Liver (tissue), 9 donors: ENCODE measurements around the gene APRT. TPM values are rescaled to one million over a fixed set of nuclear protein-coding genes. Genes with fewer than 3 reads are reported as not detected.

Experiments
- DNase-seq: peaks from one replicate; pipeline ENCODE4 v3.0.0-alpha.2; 2017; ENCODE audit warnings: low spot score
- H3K27ac ChIP-seq, 2 donors: one replicate each; pipeline ENCODE4 v1.7.0; 2013; ENCODE audit warnings: inconsistent platforms in 2 of 2, low read length in 2 of 2, control low read depth in 1 of 2, low read depth in 1 of 2, mild to moderate bottlenecking in 1 of 2
- H3K27me3 ChIP-seq, 4 donors: one replicate each; pipeline versions ENCODE4 v1.6.1 to v1.7.0; 2013; ENCODE audit warnings: low read length in 3 of 4, inconsistent platforms in 1 of 4, mild to moderate bottlenecking in 1 of 4, moderate library complexity in 1 of 4; ENCODE audit not compliant: control insufficient read depth in 4 of 4, insufficient read depth in 4 of 4
- H3K36me3 ChIP-seq, 4 donors: one replicate each; pipeline versions ENCODE4 v1.6.1 to v1.7.0; 2013; ENCODE audit warnings: low read length in 3 of 4, mild to moderate bottlenecking in 3 of 4, low read depth in 1 of 4, moderate library complexity in 1 of 4; ENCODE audit not compliant: control insufficient read depth in 4 of 4, insufficient read depth in 3 of 4
- H3K4me1 ChIP-seq, 4 donors: one replicate each; pipeline versions ENCODE4 v1.6.1 to v1.7.0; 2013; ENCODE audit warnings: low read length in 3 of 4, mild to moderate bottlenecking in 3 of 4, moderate library complexity in 1 of 4; ENCODE audit not compliant: control insufficient read depth in 4 of 4, insufficient read depth in 4 of 4
- H3K4me3 ChIP-seq, 3 donors: one replicate each; pipeline versions ENCODE4 v1.6.1 to v1.7.0; 2013; ENCODE audit warnings: low read length in 3 of 3, control low read depth in 1 of 3, low read depth in 1 of 3, mild to moderate bottlenecking in 1 of 3
- H3K9ac ChIP-seq, 2 donors: one replicate each; pipeline ENCODE4 v1.7.0; 2013; ENCODE audit warnings: low read length in 2 of 2, mild to moderate bottlenecking in 2 of 2, moderate library complexity in 2 of 2, control low read depth in 1 of 2, low read depth in 1 of 2
- H3K9me3 ChIP-seq, 4 donors: one replicate each; pipeline versions ENCODE4 v1.6.1 to v1.7.0; 2013; ENCODE audit warnings: low read length in 3 of 4; ENCODE audit not compliant: control insufficient read depth in 4 of 4
- EGR1 ChIP-seq, 2 donors: IDR thresholded peaks; 2 replicates each; pipeline ENCODE4 v1.6.1; 2016 to 2018; ENCODE audit warnings: antibody characterized with exemption in 2 of 2, low read depth in 2 of 2
- FOXA1 ChIP-seq: IDR thresholded peaks from 2 replicates; pipeline ENCODE4 v1.6.1; 2016; ENCODE audit warnings: antibody characterized with exemption
- GABPA ChIP-seq, 2 donors: IDR thresholded peaks in 1 of 2; conservative IDR thresholded peaks in 1 of 2; 2 replicates each; pipeline ENCODE4 v1.6.1; 2016; ENCODE audit warnings: antibody characterized with exemption in 2 of 2, mild to moderate bottlenecking in 1 of 2, moderate library complexity in 1 of 2
- HNF4A ChIP-seq, 2 donors: conservative IDR thresholded peaks; 2 replicates each; pipeline ENCODE4 v1.6.1; 2016; ENCODE audit warnings: antibody characterized with exemption in 2 of 2, mild to moderate bottlenecking in 2 of 2
- JUND ChIP-seq, 2 donors: IDR thresholded peaks; 2 replicates each; pipeline ENCODE4 v1.6.1; 2016; ENCODE audit warnings: antibody characterized with exemption in 2 of 2
- NR2F2 ChIP-seq: IDR thresholded peaks from 2 replicates; pipeline ENCODE4 v1.6.1; 2016; ENCODE audit warnings: antibody characterized with exemption
- YY1 ChIP-seq: IDR thresholded peaks from 2 replicates; pipeline ENCODE4 v1.6.1; 2016; ENCODE audit warnings: antibody characterized with exemption, mild to moderate bottlenecking
- WGBS: extraction: QIAGEN DNeasy Blood & Tissue Kit; methylation state at CpG from one replicate; pipeline ENCODE4 v1.1.7; 2013; 5-methylcytosine and 5-hydroxymethylcytosine counted together
- polyA plus RNA-seq, 2 donors: library from polyadenylated mRNA; stranded (reverse) in 1 of 2; unstranded in 1 of 2; fragments of 200-250 nt in 1 of 2; fragments of >200 nt in 1 of 2; fragmentation: Nextera tagmentation in 1 of 2; extraction: Ambion mirVana in 1 of 2; gene quantifications; one replicate each; pipeline versions ENCODE4 v1.2.1 to v1.2.3, GENCODE V29; 2013 to 2015
- total RNA-seq, 2 donors: library from RNA; depleted of rRNA; stranded (reverse); fragments of >200 nt; gene quantifications; one replicate each; pipeline ENCODE4 v1.2.3, GENCODE V29; 2014
- TF ChIP-seq, protein P1 (sequence below): fragments of 150-350 bp; IDR thresholded peaks from 2 replicates; pipeline ENCODE4 v1.5.1; 2017; ENCODE audit warnings: improper control_type of control experiment, low read depth, low read length; ENCODE audit not compliant: missing input control
- TF ChIP-seq, protein P2 (sequence below): IDR thresholded peaks from 2 replicates; pipeline ENCODE4 v1.6.1; 2016; ENCODE audit warnings: antibody characterized with exemption
- TF ChIP-seq, protein P3 (sequence below): IDR thresholded peaks from 2 replicates; pipeline ENCODE4 v1.6.1; 2016; ENCODE audit warnings: antibody characterized with exemption
- donor health status: healthy.
- donor health status: healthy.
- donor health status: healthy.
- donor health status: healthy.
- donor health status: healthy.

The APRT gene
- total and polyA plus RNA-seq, 4 donors = 27.9 to 160 (median 94.4) TPM

DNA sequence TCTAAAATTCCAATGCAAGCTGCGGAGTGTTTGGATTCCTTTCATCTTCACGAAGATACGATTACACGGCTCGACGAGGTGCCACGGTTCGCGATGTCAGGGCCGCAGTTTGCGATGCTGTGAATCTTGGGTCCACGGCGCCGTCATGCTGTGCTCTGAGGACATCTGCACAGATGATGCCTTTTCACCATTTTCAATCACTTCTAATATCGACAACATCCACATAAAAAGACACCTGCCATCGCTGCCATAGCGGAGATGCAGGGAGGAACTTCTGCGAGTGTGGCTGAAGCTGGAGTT lies 6.8 kb upstream of the APRT start (continued):
- TF ChIP-seq, protein P1, sequence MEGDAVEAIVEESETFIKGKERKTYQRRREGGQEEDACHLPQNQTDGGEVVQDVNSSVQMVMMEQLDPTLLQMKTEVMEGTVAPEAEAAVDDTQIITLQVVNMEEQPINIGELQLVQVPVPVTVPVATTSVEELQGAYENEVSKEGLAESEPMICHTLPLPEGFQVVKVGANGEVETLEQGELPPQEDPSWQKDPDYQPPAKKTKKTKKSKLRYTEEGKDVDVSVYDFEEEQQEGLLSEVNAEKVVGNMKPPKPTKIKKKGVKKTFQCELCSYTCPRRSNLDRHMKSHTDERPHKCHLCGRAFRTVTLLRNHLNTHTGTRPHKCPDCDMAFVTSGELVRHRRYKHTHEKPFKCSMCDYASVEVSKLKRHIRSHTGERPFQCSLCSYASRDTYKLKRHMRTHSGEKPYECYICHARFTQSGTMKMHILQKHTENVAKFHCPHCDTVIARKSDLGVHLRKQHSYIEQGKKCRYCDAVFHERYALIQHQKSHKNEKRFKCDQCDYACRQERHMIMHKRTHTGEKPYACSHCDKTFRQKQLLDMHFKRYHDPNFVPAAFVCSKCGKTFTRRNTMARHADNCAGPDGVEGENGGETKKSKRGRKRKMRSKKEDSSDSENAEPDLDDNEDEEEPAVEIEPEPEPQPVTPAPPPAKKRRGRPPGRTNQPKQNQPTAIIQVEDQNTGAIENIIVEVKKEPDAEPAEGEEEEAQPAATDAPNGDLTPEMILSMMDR = no peak
- no peak for TF ChIP-seq NR2F2
- TF ChIP-seq, protein P2, sequence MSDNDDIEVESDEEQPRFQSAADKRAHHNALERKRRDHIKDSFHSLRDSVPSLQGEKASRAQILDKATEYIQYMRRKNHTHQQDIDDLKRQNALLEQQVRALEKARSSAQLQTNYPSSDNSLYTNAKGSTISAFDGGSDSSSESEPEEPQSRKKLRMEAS = no peak
- no peak for TF ChIP-seq HNF4A (conservative IDR thresholded peaks at IDR 0.05)
- TF ChIP-seq EGR1 (IDR thresholded peaks at IDR 0.05; ENCODE audit: low read depth in 2 of 2) = no peak
- TF ChIP-seq, protein P3, sequence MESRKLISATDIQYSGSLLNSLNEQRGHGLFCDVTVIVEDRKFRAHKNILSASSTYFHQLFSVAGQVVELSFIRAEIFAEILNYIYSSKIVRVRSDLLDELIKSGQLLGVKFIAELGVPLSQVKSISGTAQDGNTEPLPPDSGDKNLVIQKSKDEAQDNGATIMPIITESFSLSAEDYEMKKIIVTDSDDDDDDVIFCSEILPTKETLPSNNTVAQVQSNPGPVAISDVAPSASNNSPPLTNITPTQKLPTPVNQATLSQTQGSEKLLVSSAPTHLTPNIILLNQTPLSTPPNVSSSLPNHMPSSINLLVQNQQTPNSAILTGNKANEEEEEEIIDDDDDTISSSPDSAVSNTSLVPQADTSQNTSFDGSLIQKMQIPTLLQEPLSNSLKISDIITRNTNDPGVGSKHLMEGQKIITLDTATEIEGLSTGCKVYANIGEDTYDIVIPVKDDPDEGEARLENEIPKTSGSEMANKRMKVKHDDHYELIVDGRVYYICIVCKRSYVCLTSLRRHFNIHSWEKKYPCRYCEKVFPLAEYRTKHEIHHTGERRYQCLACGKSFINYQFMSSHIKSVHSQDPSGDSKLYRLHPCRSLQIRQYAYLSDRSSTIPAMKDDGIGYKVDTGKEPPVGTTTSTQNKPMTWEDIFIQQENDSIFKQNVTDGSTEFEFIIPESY = no peak

DNA sequence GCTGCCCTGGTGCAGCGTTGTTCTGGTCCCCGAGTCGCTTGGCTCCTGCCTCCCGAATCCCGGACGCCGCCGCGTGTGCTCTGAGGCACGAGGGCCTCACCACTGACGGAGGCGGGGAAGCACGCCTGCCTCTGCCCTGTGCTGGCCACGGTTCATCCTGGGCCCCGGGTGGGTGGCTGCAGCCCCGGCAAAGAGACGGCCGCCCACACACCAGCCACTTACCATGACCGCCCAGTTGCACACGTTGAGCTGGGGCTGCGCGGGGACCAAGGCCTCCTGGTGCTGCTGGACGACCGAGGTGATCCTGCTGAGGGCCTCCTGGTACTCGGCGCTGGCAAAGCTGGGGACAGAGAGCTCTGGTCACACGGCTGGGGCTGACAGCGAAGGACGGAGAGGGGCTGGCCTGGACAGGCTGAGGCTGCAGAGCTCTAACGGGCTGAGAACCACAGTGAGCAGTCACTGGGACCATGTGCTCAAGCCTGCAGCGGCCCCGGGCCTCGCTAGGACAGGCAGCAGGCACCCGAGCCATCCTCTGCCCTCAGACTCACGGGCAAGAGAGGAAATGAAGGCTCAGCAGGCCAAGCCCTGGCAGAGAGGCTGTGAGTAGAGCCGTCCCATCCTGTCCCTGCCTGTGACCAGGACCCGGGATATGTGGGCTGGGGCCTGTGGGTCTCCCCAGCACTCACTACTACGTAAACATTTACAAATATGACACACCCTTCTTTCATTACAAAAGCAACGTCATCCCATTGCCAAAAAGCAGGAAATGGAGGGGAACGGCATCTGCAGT lies 6.3 kb upstream of the APRT start:
- Histone ChIP-seq H3K9me3 (no peaks in the 10 kb centered on the region), H3K4me1 (no peaks in the 10 kb centered on the region), H3K27me3 (no peaks in the 10 kb centered on the region), H3K4me3 (no peak overlapping the region), H3K36me3 (peaks cover 0 to 13% (median 3%) of the 10 kb centered on the region in 4 donors), H3K27ac (no peak overlapping the region), H3K9ac (no peak overlapping the region)
- DNase-seq = no peak
- TF ChIP-seq GABPA (IDR thresholded peaks at IDR 0.05 in 1 of 2, conservative IDR thresholded peaks at IDR 0.05 in 1 of 2) (no peak), FOXA1 (no peak)
- TF ChIP-seq, protein P1 = no peak
- WGBS = 90% methylated on average over 40 of the region's 40 CpGs

DNA sequence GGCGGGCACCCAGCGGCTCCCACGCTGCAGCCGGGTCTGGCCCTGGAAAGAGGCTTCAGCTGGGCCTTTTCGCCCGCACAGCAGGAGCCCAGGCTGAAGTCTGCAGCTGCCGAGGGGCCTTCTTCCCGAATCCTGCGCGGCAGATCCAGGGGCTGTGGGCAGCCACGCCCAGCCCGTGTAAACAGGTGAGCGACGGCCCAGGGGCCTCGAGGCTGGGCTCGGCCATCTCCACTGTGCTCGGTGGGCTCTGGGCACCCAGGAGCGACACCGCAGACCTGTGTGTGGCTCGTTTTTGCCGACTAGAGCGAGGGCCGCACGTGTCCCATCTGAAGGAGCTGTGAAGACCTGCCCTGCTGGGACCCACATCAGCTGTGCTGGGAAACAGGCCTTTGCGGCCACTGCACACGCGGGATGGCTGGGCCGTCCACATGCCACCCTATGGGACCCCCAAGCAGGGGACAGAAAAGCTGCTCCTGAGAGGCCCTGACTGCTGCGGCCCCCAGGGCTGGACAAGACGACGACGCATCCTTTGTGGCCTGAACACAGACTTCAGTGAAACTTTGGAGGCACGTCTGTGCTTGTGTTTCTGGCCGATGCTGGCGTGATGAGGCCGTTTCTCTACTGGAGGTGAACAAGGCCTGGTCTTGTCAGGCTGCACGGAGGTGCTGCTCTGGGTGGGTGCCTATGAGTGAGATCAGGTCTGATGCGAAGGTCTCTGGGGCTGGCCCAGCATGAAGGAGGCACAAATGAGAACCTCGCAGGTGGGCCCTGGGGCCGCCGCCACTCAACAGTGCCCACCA lies 5.2 kb upstream of the APRT start:
- no peak for DNase-seq
- Histone ChIP-seq H3K4me3 (no peak overlapping the region), H3K9me3 (no peaks in the 10 kb centered on the region), H3K9ac (no peak overlapping the region), H3K27ac (no peak overlapping the region), H3K4me1 (peaks cover 0 to 7% (median 5%) of the 10 kb centered on the region in 4 donors), H3K36me3 (peaks cover 0 to 7% (median 1%) of the 10 kb centered on the region in 4 donors), H3K27me3 (no peaks in the 10 kb centered on the region)
- TF ChIP-seq JUND (IDR thresholded peaks at IDR 0.05) = no peak
- no peak for TF ChIP-seq YY1
- WGBS = 91% methylated on average over 41 of the region's 41 CpGs
